SH-SY5Y (cell line): Measurements from ENCODE around the gene HECTD1.

ENCODE experiments used
- GATA2 ChIP-seq: IDR thresholded peaks from 2 replicates; pipeline ENCODE4 v1.6.1; 2011; ENCODE audit warnings: mild to moderate bottlenecking, low read depth, low read length
- GATA3 ChIP-seq: IDR thresholded peaks from 2 replicates; pipeline ENCODE4 v1.6.1; 2011; ENCODE audit warnings: low read depth, mild to moderate bottlenecking, low read length, moderate library complexity

DNA sequence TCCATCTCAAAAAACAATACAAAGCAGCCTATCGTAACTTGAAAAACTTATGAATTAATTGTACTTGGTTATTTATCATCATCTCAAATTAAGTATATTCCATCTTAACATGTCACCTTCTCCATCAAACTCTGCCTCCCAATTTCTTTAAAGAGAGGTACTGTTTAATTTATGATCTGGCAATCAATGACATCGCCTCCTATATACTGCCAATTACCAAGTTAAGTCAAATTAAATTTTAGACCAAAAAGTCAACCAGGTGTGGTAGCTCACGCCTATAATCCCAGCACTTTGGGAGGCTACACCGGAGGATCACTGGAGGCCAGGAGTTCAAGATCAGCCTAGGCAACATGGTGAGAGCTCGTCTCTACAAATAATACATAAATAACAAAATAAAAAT lies 37.7 kb downstream of the HECTD1 start:
- TF ChIP-seq GATA2 (no peak), GATA3 (no peak)
